ENCODE data around the gene TEX38.
A peak's percentile ranks its signal among the peaks of the same experiment; 100 is the strongest.
"Not testable (repeated sequence)": the region's sequence is repeated elsewhere in the genome, so short reads cannot be mapped to it uniquely, and the experiment has no call there.

The TEX38 gene

GRCh38 chr1:46656643-46657042 is 15.0 kb upstream of the TEX38 start:
- DNase-seq, result no peak

GRCh38 chr1:46657775-46658174 is 13.9 kb upstream of the TEX38 start:
- no peak for DNase-seq

- no peak for DNase-seq
Observed at GRCh38 chr1:46659307-46659870, 12.3 kb upstream of the TEX38 start.

GRCh38 chr1:46660116-46660515 is 11.5 kb upstream of the TEX38 start:
- DNase-seq, result not testable (repeated sequence)

- DNase-seq, result not testable (repeated sequence)
Observed at GRCh38 chr1:46662919-46663318, 8.7 kb upstream of the TEX38 start.

GRCh38 chr1:46665983-46666382 is 5.7 kb upstream of the TEX38 start:
- DNase-seq, result no peak

- peak; percentile 6 for DNase-seq
Observed at GRCh38 chr1:46667782-46668760, 3.6 kb upstream of the TEX38 start, which contains the start of gene ATPAF1. TSS of gene ATPAF1 (minus strand) at chr1:46668364. CDS start at chr1:46668322, 42 bp downstream.

- DNase-seq, result no peak
Observed at GRCh38 chr1:46670134-46670533, 1.5 kb upstream of the TEX38 start.

- DNase-seq, result no peak
Observed at GRCh38 chr1:46672696-46673095, 1.0 kb downstream of the TEX38 start.

- no peak for DNase-seq
Observed at GRCh38 chr1:46673749-46674182, 2.1 kb downstream of the TEX38 start.

- DNase-seq, result no peak
Observed at GRCh38 chr1:46675549-46676314, 4.1 kb downstream of the TEX38 start.

- DNase-seq, result no peak
Observed at GRCh38 chr1:46676531-46676930, 4.9 kb downstream of the TEX38 start.

GRCh38 chr1:46677339-46677738 is 5.7 kb downstream of the TEX38 start:
- no peak for DNase-seq

- DNase-seq, result no peak
Observed at GRCh38 chr1:46679789-46680573, 8.3 kb downstream of the TEX38 start.

- DNase-seq, result no peak
Observed at GRCh38 chr1:46681333-46682034, 9.8 kb downstream of the TEX38 start.

- no peak for DNase-seq
Observed at GRCh38 chr1:46682064-46682463, 10.4 kb downstream of the TEX38 start.

GRCh38 chr1:46684670-46685069 is 13.0 kb downstream of the TEX38 start:
- no peak for DNase-seq

GRCh38 chr1:46686255-46686654 is 14.6 kb downstream of the TEX38 start:
- no peak for DNase-seq

- DNase-seq, result no peak
Observed at GRCh38 chr1:46687093-46687659, 15.5 kb downstream of the TEX38 start.

GRCh38 chr1:46687921-46688509 is 16.4 kb downstream of the TEX38 start:
- DNase-seq, result no peak

- no peak for DNase-seq
Observed at GRCh38 chr1:46689356-46689755, 17.7 kb downstream of the TEX38 start.
